GM12892 (cell line): ENCODE results near the gene STAC.

Experiments
- POLR2A ChIP-seq: IDR thresholded peaks from 2 replicates; pipeline ENCODE4 v1.6.1; 2011; ENCODE audit warnings: low read depth, low read length, control low read depth
- TAF1 ChIP-seq: IDR thresholded peaks from 2 replicates; pipeline ENCODE4 v1.6.1; 2011; ENCODE audit warnings: low read depth, mild to moderate bottlenecking, control low read depth, low read length, borderline replicate concordance

DNA sequence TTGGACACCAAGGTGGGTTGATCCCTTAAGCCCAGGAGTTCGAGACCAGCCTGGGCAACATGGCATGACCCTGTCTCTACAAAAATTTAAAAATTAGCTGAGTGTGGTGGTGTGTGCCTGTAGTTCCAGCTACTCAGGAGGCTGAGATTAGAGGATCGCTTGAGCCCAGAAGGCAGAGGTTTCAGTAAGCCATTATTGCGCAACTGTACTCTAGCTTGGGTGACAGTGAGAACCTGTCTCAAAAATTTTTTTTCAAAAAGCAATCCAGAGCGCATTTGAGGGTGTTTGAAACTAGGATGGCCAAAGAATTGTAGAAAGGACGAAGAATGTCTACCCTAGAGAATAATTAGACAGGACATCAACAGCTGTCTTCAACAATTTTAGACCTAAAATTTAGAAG lies 103.4 kb downstream of the STAC start:
- TF ChIP-seq POLR2A (no peak), TAF1 (no peak)
